GM10266 (cell line): ENCODE data around the gene ENKD1.

Experiments used
- DNase-seq: peaks from one replicate; pipeline ENCODE4 v3.0.0; 2012; ENCODE audit errors: extremely low spot score
- TF ChIP-seq, protein P1 (sequence below): IDR thresholded peaks from 2 replicates; pipeline ENCODE4 v1.5.1; 2012; ENCODE audit warnings: mild to moderate bottlenecking, low read depth; ENCODE audit not compliant: control insufficient read depth, insufficient read depth; ENCODE audit errors: missing control alignments

ENKD1 gene

DNA sequence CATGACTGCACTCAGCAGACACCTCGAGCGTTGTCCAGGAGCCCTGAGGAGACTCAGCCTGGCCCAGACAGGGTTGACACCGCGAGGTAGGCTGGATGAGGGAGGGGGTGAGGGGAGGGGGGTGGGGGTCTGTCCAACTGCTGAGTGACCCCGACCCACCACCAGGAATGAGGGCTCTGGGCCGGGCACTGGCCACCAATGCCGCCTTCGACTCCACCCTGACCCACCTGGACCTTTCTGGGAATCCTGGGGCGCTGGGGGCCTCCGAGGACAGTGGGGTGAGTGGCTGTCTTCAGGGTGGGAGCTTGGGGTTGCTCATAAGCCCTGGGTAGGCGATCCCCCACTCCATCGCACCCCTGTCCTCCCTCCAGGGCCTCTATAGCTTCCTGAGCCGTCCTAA, 18.9 kb downstream of the ENKD1 start:
- peak; percentile 20 for DNase-seq
- TF ChIP-seq, protein P1, sequence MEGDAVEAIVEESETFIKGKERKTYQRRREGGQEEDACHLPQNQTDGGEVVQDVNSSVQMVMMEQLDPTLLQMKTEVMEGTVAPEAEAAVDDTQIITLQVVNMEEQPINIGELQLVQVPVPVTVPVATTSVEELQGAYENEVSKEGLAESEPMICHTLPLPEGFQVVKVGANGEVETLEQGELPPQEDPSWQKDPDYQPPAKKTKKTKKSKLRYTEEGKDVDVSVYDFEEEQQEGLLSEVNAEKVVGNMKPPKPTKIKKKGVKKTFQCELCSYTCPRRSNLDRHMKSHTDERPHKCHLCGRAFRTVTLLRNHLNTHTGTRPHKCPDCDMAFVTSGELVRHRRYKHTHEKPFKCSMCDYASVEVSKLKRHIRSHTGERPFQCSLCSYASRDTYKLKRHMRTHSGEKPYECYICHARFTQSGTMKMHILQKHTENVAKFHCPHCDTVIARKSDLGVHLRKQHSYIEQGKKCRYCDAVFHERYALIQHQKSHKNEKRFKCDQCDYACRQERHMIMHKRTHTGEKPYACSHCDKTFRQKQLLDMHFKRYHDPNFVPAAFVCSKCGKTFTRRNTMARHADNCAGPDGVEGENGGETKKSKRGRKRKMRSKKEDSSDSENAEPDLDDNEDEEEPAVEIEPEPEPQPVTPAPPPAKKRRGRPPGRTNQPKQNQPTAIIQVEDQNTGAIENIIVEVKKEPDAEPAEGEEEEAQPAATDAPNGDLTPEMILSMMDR = no peak

DNA sequence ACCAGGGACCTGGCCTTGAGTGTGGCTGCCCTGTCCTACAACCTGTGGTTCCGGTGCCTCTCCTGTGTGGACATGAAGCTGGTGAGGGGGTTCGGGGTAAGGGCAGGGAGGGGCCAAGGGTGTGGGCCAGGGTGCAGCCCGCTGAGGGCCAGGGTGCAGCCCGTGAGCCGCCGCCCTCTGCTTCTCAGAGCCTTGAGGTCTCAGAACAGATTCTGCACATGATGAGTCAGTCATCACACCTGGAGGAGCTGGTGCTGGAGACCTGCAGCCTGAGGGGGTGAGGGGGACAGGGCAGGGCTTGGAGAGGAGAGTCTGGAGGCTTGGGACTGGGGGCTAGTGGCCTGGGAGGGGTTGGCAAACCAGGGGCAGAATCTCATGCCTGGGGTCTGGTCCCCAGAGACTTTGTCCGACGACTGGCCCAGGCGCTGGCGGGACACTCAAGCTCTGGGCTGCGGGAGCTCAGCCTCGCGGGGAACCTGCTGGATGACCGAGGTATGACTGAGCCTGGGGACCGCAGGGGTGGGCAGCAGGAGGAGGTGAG, 19.4 kb downstream of the ENKD1 start:
- TF ChIP-seq, protein P1 = no peak
- DNase-seq = peak; percentile 28

DNA sequence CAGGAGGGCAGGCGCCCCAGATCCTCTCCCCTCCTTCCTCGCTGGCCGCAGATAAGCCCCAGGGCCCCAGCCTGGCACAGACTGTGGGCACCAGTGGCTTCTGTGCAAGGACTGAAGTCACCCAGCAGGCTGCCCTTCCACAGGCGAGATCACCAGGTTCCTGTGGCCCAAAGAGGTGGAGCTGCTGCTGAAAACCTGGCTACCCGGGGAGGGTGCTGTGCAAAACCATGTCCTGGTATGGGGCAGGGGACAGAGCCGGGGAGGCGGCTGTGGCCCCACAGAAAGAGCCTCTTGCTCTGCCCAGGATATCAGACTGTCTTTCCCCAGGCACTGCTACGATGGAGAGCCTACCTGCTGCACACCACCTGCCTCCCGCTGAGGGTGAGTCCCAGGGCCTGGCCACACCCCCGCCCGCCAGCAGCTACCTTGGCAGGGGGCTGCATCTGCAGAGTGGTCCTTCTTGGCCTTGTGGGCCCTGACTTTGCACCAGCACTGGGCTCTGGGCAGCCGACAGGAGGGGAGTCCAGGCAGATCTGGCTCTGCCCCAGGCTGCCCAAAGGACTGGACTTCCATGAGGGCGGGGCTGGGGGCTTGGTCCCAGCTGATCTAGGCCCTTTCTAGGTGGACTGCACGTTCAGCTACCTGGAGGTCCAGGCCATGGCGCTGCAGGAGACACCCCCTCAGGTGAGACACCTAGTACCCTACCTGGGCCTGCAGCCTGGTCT, 21.0 kb downstream of the ENKD1 start:
- TF ChIP-seq, protein P1 = no peak
- peak; percentile 57 for DNase-seq

DNA sequence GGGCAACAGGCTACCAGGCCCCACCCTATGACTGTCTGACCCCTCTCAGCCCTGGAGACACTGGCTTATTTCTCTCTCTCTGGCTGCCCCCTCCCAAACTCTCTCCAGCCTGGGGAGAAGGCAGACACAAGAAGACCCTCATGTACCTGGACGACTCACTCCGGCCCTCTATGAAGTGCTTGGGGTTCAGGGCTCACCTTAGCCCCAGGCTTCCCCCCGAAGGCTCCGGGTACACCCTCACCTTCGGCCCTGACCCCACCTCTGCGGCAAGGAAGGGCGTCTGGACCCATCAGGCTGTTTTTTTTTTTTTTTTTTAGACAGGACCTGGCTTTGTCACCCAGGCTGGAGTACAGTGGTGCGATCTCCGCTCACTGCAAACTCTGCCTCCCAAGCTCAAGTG, 22.5 kb downstream of the ENKD1 start:
- TF ChIP-seq, protein P1 = no peak

DNA sequence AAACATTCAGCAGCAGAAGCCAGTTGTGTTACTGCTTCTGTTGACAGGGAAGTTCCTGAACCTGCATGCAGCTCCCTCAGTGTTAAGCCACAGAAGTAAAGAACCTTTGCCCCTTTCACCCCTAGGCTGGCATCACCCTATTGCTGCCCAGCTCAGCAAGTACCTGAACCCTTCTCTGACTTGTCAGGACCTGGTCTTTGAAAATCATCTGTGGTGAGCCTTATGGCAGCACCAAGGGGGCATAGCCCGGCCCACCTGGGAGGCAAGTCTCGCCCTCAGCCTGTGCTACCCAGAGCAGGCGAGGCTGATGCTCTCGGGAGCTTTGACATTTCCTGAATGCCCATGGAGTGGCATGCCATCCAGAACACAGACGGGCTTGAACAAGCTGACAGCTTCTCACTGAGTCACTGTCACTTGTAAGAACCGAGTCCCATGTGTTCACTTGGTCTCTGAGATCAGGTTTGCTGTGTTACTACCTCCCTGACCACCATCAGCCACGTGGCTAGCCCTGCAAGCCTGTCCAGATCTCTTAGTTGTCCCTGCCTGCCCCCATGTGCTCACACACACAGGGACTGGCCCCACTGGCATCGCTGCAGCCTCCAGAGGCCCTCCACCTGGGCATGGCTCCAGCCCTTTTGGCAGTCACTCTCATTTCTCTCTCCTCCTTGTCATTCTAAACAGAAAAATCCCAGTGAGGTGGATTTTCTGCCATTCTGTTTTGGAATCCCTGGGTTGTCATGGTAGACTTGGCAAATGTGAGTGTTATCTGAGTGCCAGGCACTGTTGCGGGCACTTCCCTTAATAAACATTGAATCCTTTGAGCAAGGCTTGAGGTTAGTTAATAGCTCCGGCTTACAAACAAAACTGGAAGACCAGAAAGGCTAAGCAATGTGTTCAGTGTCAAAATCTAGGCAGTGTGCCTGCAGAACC, 24.5 kb downstream of the ENKD1 start:
- no peak for DNase-seq
- TF ChIP-seq, protein P1 = no peak

More for the DNA sequence above, 22.5 kb downstream of the ENKD1 start:
- DNase-seq = peak; percentile 19

DNA sequence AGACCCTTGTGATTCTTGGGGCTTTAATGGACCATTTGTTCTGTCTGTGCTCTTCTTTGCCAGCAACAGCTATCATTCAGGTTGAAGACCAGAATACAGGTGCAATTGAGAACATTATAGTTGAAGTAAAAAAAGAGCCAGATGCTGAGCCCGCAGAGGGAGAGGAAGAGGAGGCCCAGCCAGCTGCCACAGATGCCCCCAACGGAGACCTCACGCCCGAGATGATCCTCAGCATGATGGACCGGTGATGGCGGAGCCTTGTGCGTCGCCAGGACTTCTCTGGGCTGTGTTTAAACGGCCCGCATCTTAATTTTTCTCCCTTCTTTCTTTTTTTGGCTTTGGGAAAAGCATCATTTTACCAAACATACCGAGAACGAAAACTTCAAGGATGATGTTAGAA, 28.9 kb downstream of the ENKD1 start:
- no peak for DNase-seq
- TF ChIP-seq, protein P1 = no peak
